HG03432 (cell line): ENCODE data around the gene SNTA1.
A peak's percentile ranks its signal among the peaks of the same experiment; 100 is the strongest.
"Not testable (repeated sequence)": the region's sequence is repeated elsewhere in the genome, so short reads cannot be mapped to it uniquely, and the experiment has no call there.

ENCODE experiments used
- ATAC-seq: cut with Tn5 transposase; IDR thresholded peaks from one replicate; pipeline ENCODE4 v1.9.1; 2021; ENCODE audit warnings: mild to moderate bottlenecking, moderate library complexity; ENCODE audit not compliant: unreplicated experiment

The SNTA1 gene

GRCh38 chr20:33443512-33444239 is at the start of gene SNTA1:
Gene SNTA1, minus strand, starts transcription at chr20:33443763. Its CDS starts 143 bp downstream, at chr20:33443620.
- peak; percentile 75 for ATAC-seq

GRCh38 chr20:33490934-33491656 is 47.5 kb upstream of the SNTA1 start:
- no peak for ATAC-seq

- peak; percentile 51 for ATAC-seq
These were observed 46.7 kb upstream of the SNTA1 start, which contains the start of gene CBFA2T2 for GRCh38 chr20:33490023-33490933. Gene CBFA2T2, plus strand, starts transcription at chr20:33490096. Its CDS starts 172 bp downstream, at chr20:33490268.

GRCh38 chr20:33489495-33490022 is 46.0 kb upstream of the SNTA1 start:
- peak; percentile 95 for ATAC-seq

GRCh38 chr20:33488661-33489494 is 45.3 kb upstream of the SNTA1 start:
- not testable (repeated sequence) for ATAC-seq

- no peak for ATAC-seq
These were observed 44.6 kb upstream of the SNTA1 start for GRCh38 chr20:33488201-33488600.

- ATAC-seq: not testable (repeated sequence)
These were observed 39.6 kb upstream of the SNTA1 start for GRCh38 chr20:33483186-33483585.

- no peak for ATAC-seq
These were observed 39.0 kb upstream of the SNTA1 start for GRCh38 chr20:33482581-33482980.

GRCh38 chr20:33481431-33481941 is 37.9 kb upstream of the SNTA1 start:
- ATAC-seq: no peak

- ATAC-seq: no peak
These were observed 36.5 kb upstream of the SNTA1 start for GRCh38 chr20:33480048-33480447.

- ATAC-seq: no peak
These were observed 34.0 kb upstream of the SNTA1 start for GRCh38 chr20:33477386-33478234.

- ATAC-seq: no peak
These were observed 32.0 kb upstream of the SNTA1 start for GRCh38 chr20:33475381-33476152.

GRCh38 chr20:33474963-33475362 is 31.4 kb upstream of the SNTA1 start:
- ATAC-seq: no peak

- ATAC-seq: no peak
These were observed 30.7 kb upstream of the SNTA1 start for GRCh38 chr20:33474097-33474873.

GRCh38 chr20:33472868-33473435 is 29.4 kb upstream of the SNTA1 start:
- no peak for ATAC-seq

- no peak for ATAC-seq
These were observed 27.3 kb upstream of the SNTA1 start for GRCh38 chr20:33470866-33471265.

GRCh38 chr20:33470457-33470856 is 26.9 kb upstream of the SNTA1 start:
- no peak for ATAC-seq
